Stimulated activated CD4-positive, alpha-beta T cell treated with anti-CD3 and anti-CD28 coated beads, Interleukin-4, amount 100 ng/mL, for 48 hours (primary cell): ENCODE measurements around the gene TMEM74B.
"Not testable (repeated sequence)": the region's sequence is repeated elsewhere in the genome, so short reads cannot be mapped to it uniquely, and the experiment has no call there.

Source experiments
- DNase-seq, 2 donors: peaks; one replicate each; pipeline ENCODE4 v3.0.0-alpha.2; 2020; ENCODE audit warnings: low read depth in 2 of 2

TMEM74B gene

GRCh38 chr20:1184638-1185315 lies at the start of gene TMEM74B:
Gene TMEM74B (minus strand): TSS chr20:1184981. CDS start chr20:1183801, 1,180 bp downstream.
- DNase-seq: no peak

GRCh38 chr20:1232286-1233111 lies 47.7 kb upstream of the TMEM74B start:
- no peak for DNase-seq

- DNase-seq: no peak
Measured at GRCh38 chr20:1229541-1229940, 44.8 kb upstream of the TMEM74B start.

- peak; percentile 78 to 88 for DNase-seq
Measured at GRCh38 chr20:1225783-1226654, 41.2 kb upstream of the TMEM74B start, which contains the start of gene RAD21L1. Gene RAD21L1 (plus strand): TSS chr20:1226044. CDS start chr20:1228454, 2,410 bp downstream.

- DNase-seq: no peak
Measured at GRCh38 chr20:1225263-1225782, 40.5 kb upstream of the TMEM74B start.

- no peak for DNase-seq
Measured at GRCh38 chr20:1224205-1224890, 39.6 kb upstream of the TMEM74B start.

GRCh38 chr20:1222750-1223149 lies 38.0 kb upstream of the TMEM74B start:
- DNase-seq: not testable (repeated sequence)

GRCh38 chr20:1216527-1217427 lies 32.0 kb upstream of the TMEM74B start:
- not testable (repeated sequence) for DNase-seq

- DNase-seq: peak; percentile 58 to 74
Measured at GRCh38 chr20:1215386-1216170, 30.8 kb upstream of the TMEM74B start.

GRCh38 chr20:1214838-1215261 lies 30.1 kb upstream of the TMEM74B start:
- no peak for DNase-seq

GRCh38 chr20:1212607-1213396 lies 28.0 kb upstream of the TMEM74B start:
- peak; percentile 62 to 63 for DNase-seq

- DNase-seq: no peak
Measured at GRCh38 chr20:1212023-1212422, 27.2 kb upstream of the TMEM74B start.

- no peak for DNase-seq
Measured at GRCh38 chr20:1210501-1210900, 25.7 kb upstream of the TMEM74B start.

GRCh38 chr20:1209447-1210387 lies 24.9 kb upstream of the TMEM74B start:
- no peak for DNase-seq

- DNase-seq: no peak
Measured at GRCh38 chr20:1207293-1207878, 22.6 kb upstream of the TMEM74B start.

GRCh38 chr20:1206366-1207148 lies 21.8 kb upstream of the TMEM74B start:
- no peak for DNase-seq
